Fibroblast of lung (primary cell): ENCODE measurements around the gene GTPBP3. TPM values are rescaled to one million over a fixed set of nuclear protein-coding genes. Genes with fewer than 3 reads are reported as not detected.

Source experiments
- DNase-seq, 2 donors: peaks; one replicate each; pipeline versions ENCODE4 v3.0.0 to v3.0.0-alpha.2; 2010; ENCODE audit warnings: low read depth in 2 of 2
- H2AFZ ChIP-seq: 2 replicates; pipeline ENCODE4 v1.5.1; 2012; ENCODE audit warnings: low read length, control low read depth, inconsistent platforms
- H3K27ac ChIP-seq: 2 replicates; pipeline ENCODE4 v1.5.1; 2011; ENCODE audit warnings: low read length, control low read depth; ENCODE audit not compliant: insufficient read depth
- H3K27me3 ChIP-seq: 2 replicates; pipeline ENCODE4 v1.5.1; 2011; ENCODE audit warnings: mild to moderate bottlenecking, low read length; ENCODE audit not compliant: control insufficient read depth, insufficient read depth
- H3K36me3 ChIP-seq: 2 replicates; pipeline ENCODE4 v1.5.1; 2011; ENCODE audit warnings: low read length; ENCODE audit not compliant: control insufficient read depth, insufficient read depth
- H3K4me1 ChIP-seq: 2 replicates; pipeline ENCODE4 v1.5.1; 2011; ENCODE audit warnings: low read length; ENCODE audit not compliant: control insufficient read depth, insufficient read depth; ENCODE audit errors: extremely low read depth
- H3K4me2 ChIP-seq: 2 replicates; pipeline ENCODE4 v1.5.1; 2011; ENCODE audit warnings: low read length, control low read depth; ENCODE audit not compliant: insufficient read depth; ENCODE audit errors: extremely low read depth
- H3K4me3 ChIP-seq, 4 experiments: fragments of 200-600 bp in 1 of 4; sonication (generic) in 1 of 4; replicated peaks in 1 of 4; 2 replicates each; pipeline ENCODE4 v1.5.1; 2011 to 2016; ENCODE audit warnings: low read length in 4 of 4, low read depth in 3 of 4, mild to moderate bottlenecking in 3 of 4, control low read depth in 2 of 4, inconsistent platforms in 1 of 4, mixed read lengths in 1 of 4; ENCODE audit not compliant: insufficient read depth in 1 of 4; ENCODE audit errors: control extremely low read depth in 1 of 4
- H3K79me2 ChIP-seq: 2 replicates; pipeline ENCODE4 v1.5.1; 2012; ENCODE audit warnings: mild to moderate bottlenecking, low read length, inconsistent platforms; ENCODE audit not compliant: control insufficient read depth, insufficient read depth
- H3K9ac ChIP-seq: 2 replicates; pipeline ENCODE4 v1.5.1; 2011; ENCODE audit warnings: mild to moderate bottlenecking, low read length, control low read depth; ENCODE audit not compliant: insufficient read depth
- H3K9me3 ChIP-seq: 2 replicates; pipeline ENCODE4 v1.5.1; 2012; ENCODE audit warnings: low read depth, low read length; ENCODE audit not compliant: control insufficient read depth, insufficient read depth
- H4K20me1 ChIP-seq: 2 replicates; pipeline ENCODE4 v1.5.1; 2011; ENCODE audit warnings: low read length; ENCODE audit not compliant: control insufficient read depth, insufficient read depth; ENCODE audit errors: extremely low read depth
- CTCF ChIP-seq, 2 donors: IDR thresholded peaks in 1 of 2; conservative IDR thresholded peaks in 1 of 2; 1 replicate in 1 of 2; 2 replicates in 1 of 2; pipeline ENCODE4 v1.5.1; 2011 to 2012; ENCODE audit warnings: low read length in 2 of 2, control low read depth in 1 of 2, inconsistent platforms in 1 of 2, low read depth in 1 of 2, mild to moderate bottlenecking in 1 of 2
- EZH2 ChIP-seq: IDR thresholded peaks from 2 replicates; pipeline ENCODE4 v1.5.1; 2012; ENCODE audit warnings: low read length, control low read depth, mild to moderate bottlenecking; ENCODE audit errors: missing control alignments
- polyA plus RNA-seq, 2 donors: library from polyadenylated mRNA; depleted of rRNA in 1 of 2; stranded (reverse) in 1 of 2; unstranded in 1 of 2; fragments of >200 nt; gene quantifications; 2 replicates each; pipeline ENCODE4 v1.2.1, GENCODE V29; 2011 to 2012; ENCODE audit warnings: missing spikeins in 1 of 2
- total RNA-seq: library from RNA; depleted of rRNA; stranded (reverse); fragments of >200 nt; gene quantifications from 2 replicates; pipeline ENCODE4 v1.2.1, GENCODE V29; 2014

The GTPBP3 gene
- total and polyA plus RNA-seq, 2 donors (not counting 1 experiment from before 2014, with no cell fraction given) = 3.7 to 11.1 TPM

- Histone ChIP-seq H3K4me2 (no peak overlapping the region), H3K4me1 (no peaks in the 10 kb centered on the region), H3K9me3 (no peaks in the 10 kb centered on the region), H3K36me3 (peaks cover 8% of the 10 kb centered on the region), H4K20me1 (no peaks in the 10 kb centered on the region), H3K79me2 (no peaks in the 10 kb centered on the region), H3K9ac (no peak overlapping the region), H3K4me3 (no peak overlapping the region), H2AFZ (no peak overlapping the region), H3K27ac (no peak overlapping the region), H3K27me3 (no peaks in the 10 kb centered on the region)
- TF ChIP-seq EZH2 = no peak
- TF ChIP-seq CTCF (conservative IDR thresholded peaks at IDR 0.05 in 1 of 2, IDR thresholded peaks at IDR 0.05 in 1 of 2; ENCODE audit: low read depth in 1 of 2, low read length in 2 of 2) = no peak
- no peak for DNase-seq
These were observed 7.7 kb upstream of the GTPBP3 start for GRCh38 chr19:17329366-17330261.

DNA sequence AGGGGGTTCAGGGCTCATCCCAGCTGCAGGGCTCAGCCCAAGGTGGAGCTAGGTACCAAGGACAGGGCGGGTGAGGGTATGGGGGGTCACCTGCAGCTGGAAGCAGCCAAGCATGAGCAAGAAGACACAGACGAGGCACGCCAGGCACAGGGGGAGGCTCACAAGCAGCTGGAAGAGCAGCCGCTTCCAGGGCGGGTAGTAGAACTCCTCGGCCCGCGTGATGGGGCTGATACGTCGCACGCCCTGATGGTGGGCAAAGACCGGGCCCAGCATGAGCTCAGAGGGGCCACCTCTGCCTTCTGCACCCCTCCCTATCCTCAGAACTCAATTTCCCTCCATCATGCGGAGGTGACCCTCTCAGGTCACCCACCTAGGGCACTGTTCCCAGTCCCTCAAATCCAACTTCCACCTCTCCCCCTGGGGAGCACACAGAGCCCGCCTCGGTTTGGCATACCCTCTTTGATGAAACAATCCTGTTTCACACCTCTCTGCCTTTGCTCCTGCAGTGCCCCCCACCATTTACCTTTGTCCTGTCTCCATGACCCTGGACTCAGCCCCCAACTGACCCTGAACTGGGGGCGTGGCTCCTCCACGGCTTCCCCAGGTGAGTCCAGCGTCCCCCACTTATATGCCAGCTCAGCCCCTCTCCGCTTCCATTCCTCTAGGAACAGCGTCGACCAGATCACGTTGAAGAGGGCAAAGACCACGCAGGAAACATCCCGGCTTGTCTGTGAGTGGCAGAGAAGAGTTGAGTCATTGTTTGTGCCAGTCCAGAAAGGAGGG is 6.9 kb upstream of the GTPBP3 start:
- Histone ChIP-seq H2AFZ (no peak overlapping the region), H3K9me3 (no peaks in the 10 kb centered on the region), H3K4me2 (no peak overlapping the region), H3K4me3 (no peak overlapping the region), H3K27ac (no peak overlapping the region), H3K9ac (no peak overlapping the region), H3K36me3 (peaks cover 4% of the 10 kb centered on the region), H4K20me1 (no peaks in the 10 kb centered on the region), H3K4me1 (no peaks in the 10 kb centered on the region), H3K27me3 (no peaks in the 10 kb centered on the region), H3K79me2 (no peaks in the 10 kb centered on the region)
- no peak for DNase-seq
- TF ChIP-seq CTCF (conservative IDR thresholded peaks at IDR 0.05 in 1 of 2, IDR thresholded peaks at IDR 0.05 in 1 of 2; ENCODE audit: low read depth in 1 of 2, low read length in 2 of 2) (no peak), EZH2 (no peak)

DNA sequence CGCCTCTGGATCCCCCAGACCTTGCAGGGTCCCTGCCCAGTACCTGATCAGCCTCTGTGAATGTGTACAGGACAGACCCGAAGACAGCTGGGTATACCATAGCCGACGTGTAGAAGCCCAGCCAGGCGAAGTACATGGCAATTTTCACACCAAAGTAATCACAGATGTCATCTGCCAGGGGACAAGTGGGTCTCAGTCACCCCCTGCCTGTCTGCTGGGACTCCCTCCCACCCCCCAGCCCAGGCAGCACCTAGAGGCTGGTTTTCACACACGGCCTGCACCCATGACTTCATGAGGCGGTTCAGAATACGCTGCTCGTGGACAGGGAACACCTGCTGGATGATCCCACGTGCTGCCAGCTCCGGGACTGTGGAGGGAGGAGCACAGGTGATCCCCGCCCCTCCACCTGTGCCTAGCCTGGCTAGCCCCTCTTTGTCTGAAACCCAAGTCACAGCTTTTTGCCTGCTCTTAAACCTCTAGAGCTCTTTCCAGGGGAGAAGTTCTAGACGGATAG is 6.3 kb upstream of the GTPBP3 start:
- TF ChIP-seq CTCF (conservative IDR thresholded peaks at IDR 0.05 in 1 of 2, IDR thresholded peaks at IDR 0.05 in 1 of 2; ENCODE audit: low read depth in 1 of 2, low read length in 2 of 2) (no peak), EZH2 (no peak)
- H3K79me2 ChIP-seq = no peaks in the 10 kb centered on the region
- no peaks in the 10 kb centered on the region for H4K20me1 ChIP-seq
- no peak overlapping the region for H3K9ac ChIP-seq
- H2AFZ ChIP-seq = no peak overlapping the region
- no peak overlapping the region for H3K27ac ChIP-seq
- no peak for DNase-seq
- no peaks in the 10 kb centered on the region for H3K9me3 ChIP-seq
- H3K4me2 ChIP-seq = no peak overlapping the region
- no peak overlapping the region for H3K4me3 ChIP-seq
- H3K27me3 ChIP-seq = no peaks in the 10 kb centered on the region
- H3K4me1 ChIP-seq = no peaks in the 10 kb centered on the region
- H3K36me3 ChIP-seq = peaks cover 4% of the 10 kb centered on the region
